BLaER1 treated with 17β-estradiol and CSF1 and Interleukin-3, amounts not matched to agents 10 nM and 100 nM (cell line): ENCODE measurements around the gene AHRR.
"Not testable (repeated sequence)": the region's sequence is repeated elsewhere in the genome, so short reads cannot be mapped to it uniquely, and the experiment has no call there.

Experiments used
- H3K27ac ChIP-seq, 11 experiments: shearing (Covaris generic); formaldehyde crosslinking; 2 replicates each; pipeline ENCODE4 v1.8.1; 2022
- H3K27me3 ChIP-seq, 11 experiments: shearing (Covaris generic); formaldehyde crosslinking; 2 replicates each; pipeline ENCODE4 v1.8.1; 2022
- H3K36me3 ChIP-seq, 11 experiments: shearing (Covaris generic); formaldehyde crosslinking; 2 replicates each; pipeline ENCODE4 v1.8.1; 2022
- H3K4me1 ChIP-seq, 10 experiments: shearing (Covaris generic); formaldehyde crosslinking; 2 replicates each; pipeline ENCODE4 v1.8.1; 2022
- H3K4me2 ChIP-seq, 11 experiments: shearing (Covaris generic); formaldehyde crosslinking; 2 replicates each; pipeline ENCODE4 v1.8.1; 2022
- H3K4me3 ChIP-seq, 10 experiments: shearing (Covaris generic); formaldehyde crosslinking; 2 replicates each; pipeline ENCODE4 v1.8.1; 2022
- H3K9ac ChIP-seq, 11 experiments: shearing (Covaris generic); formaldehyde crosslinking; 2 replicates each; pipeline ENCODE4 v1.8.1; 2022
- H3K9me3 ChIP-seq, 11 experiments: shearing (Covaris generic); formaldehyde crosslinking; replicated peaks in 1 of 11; 2 replicates each; pipeline ENCODE4 v1.8.1; 2022
- H4K20me1 ChIP-seq, 11 experiments: shearing (Covaris generic); formaldehyde crosslinking; 2 replicates each; pipeline ENCODE4 v1.8.1; 2022
- Cebpa-rat ChIP-seq, 11 experiments: shearing (Covaris generic); IDR thresholded peaks; 2 replicates each; pipeline ENCODE4 v1.8.1; 2022

Gene AHRR

GRCh38 chr5:368183-369084 lies 46.9 kb downstream of the AHRR start:
- H3K27me3 ChIP-seq, result peaks cover 0 to 12% (median 9%) of the 10 kb centered on the region in 11 experiments; a peak in 18 of 22 replicates
- peaks cover 0 to 40% (median 4%) of the 10 kb centered on the region in 11 experiments; a peak in 8 of 22 replicates for H4K20me1 ChIP-seq
- peak in 1 of 11 experiments; percentile 35; a peak in 1 of 22 replicates for TF ChIP-seq Cebpa-rat (IDR thresholded peaks at IDR 0.05)
- peak overlapping the region in 4 of 10 experiments; percentile 2 to 26 (median 10); a peak in 4 of 20 replicates for H3K4me3 ChIP-seq
- H3K27ac ChIP-seq, result peak overlapping the region in 10 of 11 experiments; percentile 2 to 71 (median 43); a peak in 12 of 22 replicates
- H3K9ac ChIP-seq, result peak overlapping the region in 7 of 11 experiments; percentile 23 to 55 (median 42); a peak in 10 of 22 replicates
- peak overlapping the region; percentile 89 to 97 (median 94) for H3K4me2 ChIP-seq
- peaks cover 26 to 33% (median 31%) of the 10 kb centered on the region in 11 experiments for H3K9me3 ChIP-seq
- peaks cover 68 to 72% (median 69%) of the 10 kb centered on the region in 10 experiments for H3K4me1 ChIP-seq
- H3K36me3 ChIP-seq, result peaks cover 0 to 7% (median 0%) of the 10 kb centered on the region in 11 experiments; a peak in 4 of 22 replicates

- H3K36me3 ChIP-seq, result 0 out of 22 replicates have a peak, but pooled peaks cover 0 to 3% (median 0%) of the 10 kb centered on the region in 11 experiments
- H3K9me3 ChIP-seq, result peaks cover 17 to 24% (median 22%) of the 10 kb centered on the region in 11 experiments; a peak in 20 of 22 replicates
- peak overlapping the region in 5 of 10 experiments; percentile 2 to 26 (median 5); a peak in 4 of 20 replicates for H3K4me3 ChIP-seq
- H3K4me2 ChIP-seq, result peak overlapping the region; percentile 89 to 97 (median 94)
- H3K9ac ChIP-seq, result peak overlapping the region in 7 of 11 experiments; percentile 23 to 55 (median 39); a peak in 10 of 22 replicates
- peaks cover 0 to 44% (median 4%) of the 10 kb centered on the region in 11 experiments; a peak in 8 of 22 replicates for H4K20me1 ChIP-seq
- H3K27me3 ChIP-seq, result peaks cover 6 to 21% (median 18%) of the 10 kb centered on the region in 11 experiments
- peaks cover 77 to 81% (median 78%) of the 10 kb centered on the region in 10 experiments for H3K4me1 ChIP-seq
- TF ChIP-seq Cebpa-rat (IDR thresholded peaks at IDR 0.05), result no peak
- peak overlapping the region in 10 of 11 experiments; percentile 2 to 71 (median 43); a peak in 12 of 22 replicates for H3K27ac ChIP-seq
Measured at GRCh38 chr5:369151-369868, 47.8 kb downstream of the AHRR start.

- peak overlapping the region; percentile 89 to 97 (median 94) for H3K4me2 ChIP-seq
- peak overlapping the region in 2 of 11 experiments; percentile 67 to 71; a peak in 6 of 22 replicates for H3K27ac ChIP-seq
- H3K36me3 ChIP-seq, H3K4me3 ChIP-seq: not testable (repeated sequence)
- peaks cover 0 to 50% (median 4%) of the 10 kb centered on the region in 11 experiments; a peak in 8 of 22 replicates for H4K20me1 ChIP-seq
- H3K27me3 ChIP-seq, result peaks cover 11 to 27% (median 23%) of the 10 kb centered on the region in 11 experiments
- peak overlapping the region in 4 of 11 experiments; percentile 14 to 42 (median 31); a peak in 3 of 22 replicates for H3K9ac ChIP-seq
- H3K4me1 ChIP-seq, result peaks cover 83 to 86% (median 83%) of the 10 kb centered on the region in 10 experiments
- H3K9me3 ChIP-seq, result peaks cover 12 to 19% (median 18%) of the 10 kb centered on the region in 11 experiments; a peak in 20 of 22 replicates
Measured at GRCh38 chr5:369869-370236, 48.3 kb downstream of the AHRR start.

GRCh38 chr5:370311-370958 lies 48.9 kb downstream of the AHRR start:
- H3K27me3 ChIP-seq, result peaks cover 17 to 33% (median 29%) of the 10 kb centered on the region in 11 experiments
- no peak for TF ChIP-seq Cebpa-rat (IDR thresholded peaks at IDR 0.05)
- H3K4me2 ChIP-seq, result peak overlapping the region; percentile 89 to 97 (median 94)
- peaks cover 88 to 92% (median 89%) of the 10 kb centered on the region in 10 experiments for H3K4me1 ChIP-seq
- peak overlapping the region in 3 of 11 experiments; percentile 28 to 43 (median 31); a peak in 4 of 22 replicates for H3K9ac ChIP-seq
- H4K20me1 ChIP-seq, result peaks cover 0 to 56% (median 4%) of the 10 kb centered on the region in 11 experiments; a peak in 8 of 22 replicates
- H3K36me3 ChIP-seq, result 0 out of 22 replicates have a peak, but pooled peaks cover 0 to 3% (median 0%) of the 10 kb centered on the region in 11 experiments
- H3K9me3 ChIP-seq, result peaks cover 8 to 15% (median 13%) of the 10 kb centered on the region in 11 experiments; a peak in 19 of 22 replicates
- H3K27ac ChIP-seq, result peak overlapping the region in 1 of 11 experiments; percentile 67; a peak in 2 of 22 replicates
- no peak overlapping the region for H3K4me3 ChIP-seq

GRCh38 chr5:370959-371810 lies 49.7 kb downstream of the AHRR start:
- peak overlapping the region in 1 of 11 experiments; percentile 20; a peak in 1 of 22 replicates for H3K27ac ChIP-seq
- H3K9ac ChIP-seq, result peak overlapping the region in 2 of 11 experiments; percentile 4 to 43; a peak in 1 of 22 replicates
- peaks cover 95 to 100% (median 96%) of the 10 kb centered on the region in 10 experiments for H3K4me1 ChIP-seq
- H3K27me3 ChIP-seq, result peaks cover 24 to 40% (median 35%) of the 10 kb centered on the region in 11 experiments
- no peak overlapping the region; a peak in 1 of 20 replicates for H3K4me3 ChIP-seq
- 0 out of 22 replicates have a peak, but pooled peaks cover 0 to 3% (median 0%) of the 10 kb centered on the region in 11 experiments for H3K36me3 ChIP-seq
- H4K20me1 ChIP-seq, result peaks cover 0 to 59% (median 4%) of the 10 kb centered on the region in 11 experiments; a peak in 8 of 22 replicates
- H3K4me2 ChIP-seq, result peak overlapping the region; percentile 86 to 97 (median 94)
- TF ChIP-seq Cebpa-rat (IDR thresholded peaks at IDR 0.05), result no peak
- H3K9me3 ChIP-seq, result peaks cover under 1 to 8% (median 6%) of the 10 kb centered on the region in 11 experiments; a peak in 16 of 22 replicates

- H3K9ac ChIP-seq, result peak overlapping the region in 5 of 11 experiments; percentile 12 to 43 (median 19); a peak in 4 of 22 replicates
- H3K4me2 ChIP-seq, result peak overlapping the region; percentile 86 to 97 (median 94)
- peak overlapping the region in 2 of 11 experiments; percentile 34 to 74; a peak in 3 of 22 replicates for H3K27ac ChIP-seq
- H3K4me3 ChIP-seq, result peak overlapping the region in 1 of 10 experiments; percentile 33; a peak in 2 of 20 replicates
- no peaks in the 10 kb centered on the region; a peak in 1 of 22 replicates for H3K9me3 ChIP-seq
- TF ChIP-seq Cebpa-rat (IDR thresholded peaks at IDR 0.05), result no peak
- H3K27me3 ChIP-seq, result peaks cover 30 to 43% (median 36%) of the 10 kb centered on the region in 11 experiments
- peaks cover 0 to 59% (median 4%) of the 10 kb centered on the region in 11 experiments; a peak in 8 of 22 replicates for H4K20me1 ChIP-seq
- no peaks in the 10 kb centered on the region for H3K36me3 ChIP-seq
- H3K4me1 ChIP-seq, result peaks cover 90 to 100% (median 92%) of the 10 kb centered on the region in 10 experiments
Measured at GRCh38 chr5:371811-372555, 50.5 kb downstream of the AHRR start.
